MM.1S (cell line): ENCODE results near the gene HSF4.

ENCODE experiments used
- EZH2 ChIP-seq: fragments of 300-600 bp; sonication (generic); optimal IDR thresholded peaks from 2 replicates; pipeline ENCODE3; 2017; ENCODE audit warnings: low read depth, mild to moderate bottlenecking, antibody characterized with exemption, low read length, mixed read lengths
- EZH2phosphoT487 ChIP-seq: fragments of 300-600 bp; sonication (generic); IDR thresholded peaks from 2 replicates; pipeline ENCODE4 v1.6.1; 2018; ENCODE audit warnings: antibody characterized with exemption, low read length
- TF ChIP-seq, protein P1 (sequence below): fragments of 300-600 bp; sonication (generic); IDR thresholded peaks from 2 replicates; pipeline ENCODE4 v1.5.1; 2016; ENCODE audit warnings: antibody characterized with exemption, low read length, mixed read lengths

DNA sequence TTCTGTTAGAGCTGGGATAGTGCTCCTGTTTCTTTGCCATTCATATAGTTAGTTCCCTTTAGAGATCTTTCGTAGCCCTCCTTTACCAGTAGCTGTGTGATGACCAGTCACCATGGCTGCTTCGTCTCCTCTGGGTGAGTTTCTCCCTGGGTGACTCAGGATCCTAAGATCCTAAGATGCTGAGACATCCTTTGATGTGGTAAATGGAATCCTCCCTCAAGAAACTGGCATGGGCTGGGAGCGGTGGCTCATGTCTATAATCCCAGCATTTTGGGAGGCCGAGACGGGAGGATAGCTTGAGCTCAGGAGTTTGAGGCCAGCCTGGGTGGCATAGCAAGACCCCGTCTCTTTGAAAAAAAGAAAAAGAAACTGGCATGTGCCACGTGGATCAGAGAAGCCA is 48.9 kb upstream of the HSF4 start:
- TF ChIP-seq EZH2 (no peak), EZH2phosphoT487 (no peak)
- TF ChIP-seq, protein P1, sequence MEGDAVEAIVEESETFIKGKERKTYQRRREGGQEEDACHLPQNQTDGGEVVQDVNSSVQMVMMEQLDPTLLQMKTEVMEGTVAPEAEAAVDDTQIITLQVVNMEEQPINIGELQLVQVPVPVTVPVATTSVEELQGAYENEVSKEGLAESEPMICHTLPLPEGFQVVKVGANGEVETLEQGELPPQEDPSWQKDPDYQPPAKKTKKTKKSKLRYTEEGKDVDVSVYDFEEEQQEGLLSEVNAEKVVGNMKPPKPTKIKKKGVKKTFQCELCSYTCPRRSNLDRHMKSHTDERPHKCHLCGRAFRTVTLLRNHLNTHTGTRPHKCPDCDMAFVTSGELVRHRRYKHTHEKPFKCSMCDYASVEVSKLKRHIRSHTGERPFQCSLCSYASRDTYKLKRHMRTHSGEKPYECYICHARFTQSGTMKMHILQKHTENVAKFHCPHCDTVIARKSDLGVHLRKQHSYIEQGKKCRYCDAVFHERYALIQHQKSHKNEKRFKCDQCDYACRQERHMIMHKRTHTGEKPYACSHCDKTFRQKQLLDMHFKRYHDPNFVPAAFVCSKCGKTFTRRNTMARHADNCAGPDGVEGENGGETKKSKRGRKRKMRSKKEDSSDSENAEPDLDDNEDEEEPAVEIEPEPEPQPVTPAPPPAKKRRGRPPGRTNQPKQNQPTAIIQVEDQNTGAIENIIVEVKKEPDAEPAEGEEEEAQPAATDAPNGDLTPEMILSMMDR: no peak
